HepG2 (cell line): Measurements from ENCODE around the gene CA6. TPM values are rescaled to one million over a fixed set of nuclear protein-coding genes. Genes with fewer than 3 reads are reported as not detected.

ENCODE experiments used
- ATAC-seq: fragments of 200-7000 bp; cut with Tn5 transposase; 3 replicates; pipeline ENCODE4 v1.9.1; 2020; ENCODE audit warnings: mild to moderate bottlenecking, moderate library complexity
- BruUV-seq: library from RNA; stranded (reverse); fragments of 400-500 nt; replicated peaks from 2 replicates; lab custom pipeline; 2021; lab: Mats Ljungman, UMichigan
- CTCF ChIA-PET: fragments of 300-600 bp; formaldehyde crosslinking; extraction: SDS; loops from one replicate; lab custom pipeline; 2021; ENCODE audit warnings: low total read pairs, inconsistent platforms, low intra/inter-chr PET ratio; lab: Yijun Ruan, JAX
- POLR2A ChIA-PET: fragments of 350-600 bp; sonication (Branson Sonifier 250); formaldehyde crosslinking; loops from one replicate; lab custom pipeline; 2020; ENCODE audit warnings: antibody characterized with exemption, inconsistent platforms; lab: Yijun Ruan, JAX
- DNase-seq: peaks from one replicate; pipeline ENCODE4 v3.0.0-alpha.2; 2015; ENCODE audit warnings: low spot score
- FAIRE-seq: peaks from 3 replicates; lab custom pipeline; 2011; peaks lifted over from hg19 to GRCh38; lab: Jason Lieb, UNC
- H2AFZ ChIP-seq: one replicate; pipeline ENCODE4 v1.6.1; 2011; ENCODE audit warnings: low read length, inconsistent platforms
- H3K27ac ChIP-seq: fragments of 300-600 bp; 3 replicates; pipeline ENCODE4 v1.8.0; 2011; ENCODE audit warnings: mixed run types, mild to moderate bottlenecking, mixed read lengths, low read length, inconsistent platforms; ENCODE audit not compliant: insufficient read depth; ENCODE audit errors: extremely low read length
- H3K27me3 ChIP-seq, 2 experiments: fragments of 200-600 bp in 1 of 2; 2 replicates in 1 of 2; 3 replicates in 1 of 2; pipeline versions ENCODE4 v1.6.0 to v1.8.0; 2011; ENCODE audit warnings: low read length in 2 of 2, mild to moderate bottlenecking in 2 of 2, moderate library complexity in 2 of 2, inconsistent platforms in 1 of 2; ENCODE audit not compliant: insufficient read depth in 2 of 2, control insufficient read depth in 1 of 2
- H3K36me3 ChIP-seq, 2 experiments: fragments of 200-600 bp in 1 of 2; replicated peaks in 1 of 2; 2 replicates in 1 of 2; 3 replicates in 1 of 2; pipeline versions ENCODE4 v1.5.1 to v1.8.0; 2011; ENCODE audit warnings: low read length in 2 of 2, inconsistent platforms in 1 of 2; ENCODE audit not compliant: insufficient read depth in 2 of 2, control insufficient read depth in 1 of 2
- H3K4me1 ChIP-seq: 2 replicates; pipeline ENCODE4 v1.5.1; 2012; ENCODE audit warnings: low read length, inconsistent platforms; ENCODE audit not compliant: insufficient read depth
- H3K4me2 ChIP-seq: 2 replicates; pipeline ENCODE4 v1.6.0; 2011; ENCODE audit warnings: low read depth, low read length, inconsistent platforms
- H3K4me3 ChIP-seq, 3 experiments: fragments of 200-600 bp in 1 of 3; sonication (generic), shearing (Covaris generic) in 1 of 3; replicated peaks in 1 of 3; 2 replicates each; pipeline ENCODE4 v1.5.1; 2011 to 2016; ENCODE audit warnings: low read length in 3 of 3, inconsistent platforms in 2 of 3, low read depth in 2 of 3, mild to moderate bottlenecking in 2 of 3, control low read depth in 1 of 3, mixed read lengths in 1 of 3; ENCODE audit not compliant: insufficient read depth in 1 of 3
- H3K79me2 ChIP-seq: one replicate; pipeline ENCODE4 v1.6.1; 2011; ENCODE audit warnings: low read length, inconsistent platforms; ENCODE audit not compliant: insufficient read depth
- H3K9ac ChIP-seq: 2 replicates; pipeline ENCODE4 v1.6.0; 2011; ENCODE audit warnings: mild to moderate bottlenecking, low read depth, low read length, inconsistent platforms; ENCODE audit not compliant: insufficient read depth
- H3K9me3 ChIP-seq: 2 replicates; pipeline ENCODE4 v1.5.1; 2012; ENCODE audit warnings: mild to moderate bottlenecking, low read length
- H4K20me1 ChIP-seq: 2 replicates; pipeline ENCODE4 v1.6.0; 2011; ENCODE audit warnings: inconsistent platforms, mild to moderate bottlenecking, low read length, moderate library complexity; ENCODE audit not compliant: insufficient read depth
- ARNTL ChIP-seq: sonication (generic); formaldehyde crosslinking; IDR thresholded peaks from 2 replicates; pipeline ENCODE4 v1.4.0; 2020; ENCODE audit warnings: mild to moderate bottlenecking, missing genetic modification reagents
- FOXK2 ChIP-seq: fragments of 450-650 bp; IDR thresholded peaks from 2 replicates; pipeline ENCODE4 v1.6.1; 2016
- HMG20A ChIP-seq: IDR thresholded peaks from 2 replicates; pipeline ENCODE4 v1.6.1; 2016; ENCODE audit warnings: borderline replicate concordance
- MYNN ChIP-seq: sonication (generic); formaldehyde crosslinking; IDR thresholded peaks from 2 replicates; pipeline ENCODE4 v1.4.0; 2020; ENCODE audit warnings: mild to moderate bottlenecking, low read depth, missing genetic modification reagents
- NRL ChIP-seq: sonication (generic); formaldehyde crosslinking; IDR thresholded peaks from 2 replicates; pipeline ENCODE4 v1.5.0; 2020; ENCODE audit warnings: missing genetic modification reagents, mild to moderate bottlenecking, moderate library complexity, borderline replicate concordance
- PHF5A ChIP-seq: IDR thresholded peaks from one replicate; pipeline ENCODE4 v1.6.1; 2018; ENCODE audit warnings: low read depth, missing genetic modification reagents; ENCODE audit not compliant: unreplicated experiment
- SIX1 ChIP-seq: sonication (generic); formaldehyde crosslinking; IDR thresholded peaks from 2 replicates; pipeline ENCODE4 v1.4.0; 2020; ENCODE audit warnings: missing genetic modification reagents, borderline replicate concordance
- YEATS4 ChIP-seq: sonication (generic); formaldehyde crosslinking; IDR thresholded peaks from 2 replicates; pipeline ENCODE4 v1.4.0; 2020; ENCODE audit warnings: missing genetic modification reagents, borderline replicate concordance
- ZFP36 ChIP-seq: fragments of 150-350 bp; IDR thresholded peaks from 2 replicates; pipeline ENCODE4 v1.6.1; 2018; ENCODE audit warnings: borderline replicate concordance, low read length, low read depth; ENCODE audit not compliant: partially characterized antibody
- ZFYVE20 ChIP-seq: sonication (generic); formaldehyde crosslinking; IDR thresholded peaks from 2 replicates; pipeline ENCODE4 v1.8.0; 2023; ENCODE audit warnings: low read depth, mild to moderate bottlenecking, moderate library complexity, missing genetic modification reagents, borderline replicate concordance
- ZNF589 ChIP-seq: sonication (generic); formaldehyde crosslinking; conservative IDR thresholded peaks from 2 replicates; pipeline ENCODE4 v1.8.0; 2022; ENCODE audit warnings: mild to moderate bottlenecking, moderate library complexity, missing genetic modification reagents
- ZNF619 ChIP-seq: sonication (generic); formaldehyde crosslinking; IDR thresholded peaks from 2 replicates; pipeline ENCODE4 v1.4.0; 2020; ENCODE audit warnings: mild to moderate bottlenecking, missing genetic modification reagents
- WGBS: methylation state at CpG from one replicate; pipeline ENCODE4 v1.1.6; 2017; ENCODE audit warnings: low lambda C conversion rate; 5-methylcytosine and 5-hydroxymethylcytosine counted together
- in situ Hi-C: cut with HindIII; loops from 2 replicates; pipeline ENCODE4 v1.10.0; 2017; ENCODE audit warnings: low pct_unique_long_range_greater_than_20kb; ENCODE audit not compliant: extremely low pct_ligation_motif_present
- intact Hi-C: fragments of 100-400 bp; cut with micrococcal nuclease; formaldehyde crosslinking; loops from one replicate; pipeline ENCODE4 v1.10.0; 2022; ENCODE audit not compliant: unreplicated experiment
- polyA plus RNA-seq, 8 experiments: library from polyadenylated mRNA; depleted of rRNA in 3 of 8; stranded (reverse) in 7 of 8; unstranded in 1 of 8; fragments of >200 nt; fragmentation: Illumina TruSeq in 4 of 8; extraction: Trizol in 4 of 8; gene quantifications; 2 replicates each; pipeline versions ENCODE4 v1.2.1 to v1.2.3, GENCODE V29; 2011 to 2016; ENCODE audit warnings: low read depth in 4 of 8, missing spikeins in 1 of 8, mixed read lengths in 1 of 8; ENCODE audit not compliant: insufficient read depth in 1 of 8
- total RNA-seq, 5 experiments: library from RNA; depleted of rRNA; stranded (reverse); fragments of >200 nt; fragmentation: Illumina TruSeq; extraction: Trizol; gene quantifications; 2 replicates each; pipeline ENCODE4 v1.2.3, GENCODE V29; 2016; ENCODE audit warnings: low read depth in 1 of 5
- TF ChIP-seq, protein P1 (sequence below): sonication (generic); formaldehyde crosslinking; IDR thresholded peaks from 2 replicates; pipeline ENCODE4 v1.5.1; 2020; ENCODE audit warnings: mild to moderate bottlenecking, missing genetic modification reagents, moderate library complexity
- TF ChIP-seq, protein P2 (sequence below): sonication (generic); formaldehyde crosslinking; IDR thresholded peaks from 2 replicates; pipeline ENCODE4 v1.4.0; 2020; ENCODE audit warnings: missing genetic modification reagents
- TF ChIP-seq, protein P3 (sequence below): sonication (generic); formaldehyde crosslinking; IDR thresholded peaks from 2 replicates; pipeline ENCODE4 v1.9.0; 2022; ENCODE audit warnings: missing genetic modification reagents, mild to moderate bottlenecking, borderline replicate concordance
- TF ChIP-seq, protein P4 (sequence below): sonication (generic); formaldehyde crosslinking; IDR thresholded peaks from 2 replicates; pipeline ENCODE4 v1.4.0; 2020; ENCODE audit warnings: missing genetic modification reagents

Gene CA6
- total and polyA plus RNA-seq, 2 of the 13 experiments (the other 11 are each of a cell fraction or from before 2014, with no cell fraction given), result not detected

DNA sequence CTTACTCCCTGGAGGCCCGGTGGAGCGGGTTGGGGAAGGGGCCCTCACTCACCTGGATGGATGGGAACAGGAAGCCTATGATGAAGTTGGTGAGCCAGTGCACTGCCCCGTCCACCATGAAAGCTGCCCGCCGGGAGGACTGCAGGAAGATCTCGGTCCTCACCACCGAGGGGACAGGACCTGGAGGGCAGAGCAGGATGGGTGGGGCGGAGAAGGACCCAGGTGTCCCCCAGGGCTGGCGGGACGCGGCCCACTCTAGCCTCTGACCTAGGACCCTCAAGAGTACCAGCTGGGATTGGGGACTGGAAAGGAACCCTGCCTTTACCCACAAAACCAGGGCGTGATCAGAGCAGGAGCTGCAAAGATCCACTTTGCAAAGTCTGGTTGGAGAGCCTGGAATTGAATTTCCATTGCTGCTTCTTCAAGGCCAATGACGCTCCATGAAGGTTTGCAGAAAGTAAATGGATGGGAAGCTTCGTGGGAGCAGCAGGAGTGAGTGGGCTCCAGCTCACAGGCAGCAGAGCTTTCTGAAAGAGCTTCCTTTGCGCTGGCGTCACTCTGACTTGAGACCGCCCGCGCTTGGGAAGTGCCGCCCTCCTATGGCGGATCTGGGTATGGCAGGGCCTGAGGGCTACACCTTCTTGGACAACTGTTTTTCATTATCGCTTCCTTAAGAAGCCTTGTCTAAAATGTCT lies 59.2 kb downstream of the CA6 start:
- Histone ChIP-seq H3K79me2 (no peaks in the 10 kb centered on the region), H3K27me3 (peaks cover 4 to 12% of the 10 kb centered on the region in 2 experiments; a peak in 4 of 5 replicates), H3K9ac (no peak overlapping the region; the same call in 1 of the 2 replicates), H3K36me3 (no peaks in the 10 kb centered on the region), H4K20me1 (no peaks in the 10 kb centered on the region), H3K9me3 (no peaks in the 10 kb centered on the region), H3K4me3 (peak overlapping the region in 2 of 3 experiments; percentile 29 to 62; a peak in 4 of 6 replicates), H2AFZ (no peak overlapping the region), H3K4me2 (peak overlapping the region; percentile 86), H3K27ac (no peak overlapping the region), H3K4me1 (peaks cover 51% of the 10 kb centered on the region)
- in situ Hi-C loops (loop anchor here (5.0 kb wide), 1 partner anchor 88 kb away; no protein-coding TSS in a partner anchor), intact Hi-C loops (loop anchor here (1.0 to 2.0 kb wide), 2 partner anchors 87 to 96 kb away; no protein-coding TSS in a partner anchor)
- peak; percentile 44 for FAIRE-seq
- ATAC-seq, result peak; percentile 78
- WGBS, result 5% methylated on average over 7 of the region's 22 CpGs
- ChIA-PET POLR2A (interaction anchor here (0.8 kb wide), 1 partner anchor 142 kb away, joined by 6 read pairs; no protein-coding TSS in a partner anchor), CTCF (interaction anchor here (0.6 to 2.2 kb wide), 4 partner anchors 17 to 143 kb away, joined by 3 to 27 read pairs (median 5); no protein-coding TSS in a partner anchor)
- BruUV-seq, result no TSS peak
- peak; percentile 60 for DNase-seq
- TF ChIP-seq, protein P1, sequence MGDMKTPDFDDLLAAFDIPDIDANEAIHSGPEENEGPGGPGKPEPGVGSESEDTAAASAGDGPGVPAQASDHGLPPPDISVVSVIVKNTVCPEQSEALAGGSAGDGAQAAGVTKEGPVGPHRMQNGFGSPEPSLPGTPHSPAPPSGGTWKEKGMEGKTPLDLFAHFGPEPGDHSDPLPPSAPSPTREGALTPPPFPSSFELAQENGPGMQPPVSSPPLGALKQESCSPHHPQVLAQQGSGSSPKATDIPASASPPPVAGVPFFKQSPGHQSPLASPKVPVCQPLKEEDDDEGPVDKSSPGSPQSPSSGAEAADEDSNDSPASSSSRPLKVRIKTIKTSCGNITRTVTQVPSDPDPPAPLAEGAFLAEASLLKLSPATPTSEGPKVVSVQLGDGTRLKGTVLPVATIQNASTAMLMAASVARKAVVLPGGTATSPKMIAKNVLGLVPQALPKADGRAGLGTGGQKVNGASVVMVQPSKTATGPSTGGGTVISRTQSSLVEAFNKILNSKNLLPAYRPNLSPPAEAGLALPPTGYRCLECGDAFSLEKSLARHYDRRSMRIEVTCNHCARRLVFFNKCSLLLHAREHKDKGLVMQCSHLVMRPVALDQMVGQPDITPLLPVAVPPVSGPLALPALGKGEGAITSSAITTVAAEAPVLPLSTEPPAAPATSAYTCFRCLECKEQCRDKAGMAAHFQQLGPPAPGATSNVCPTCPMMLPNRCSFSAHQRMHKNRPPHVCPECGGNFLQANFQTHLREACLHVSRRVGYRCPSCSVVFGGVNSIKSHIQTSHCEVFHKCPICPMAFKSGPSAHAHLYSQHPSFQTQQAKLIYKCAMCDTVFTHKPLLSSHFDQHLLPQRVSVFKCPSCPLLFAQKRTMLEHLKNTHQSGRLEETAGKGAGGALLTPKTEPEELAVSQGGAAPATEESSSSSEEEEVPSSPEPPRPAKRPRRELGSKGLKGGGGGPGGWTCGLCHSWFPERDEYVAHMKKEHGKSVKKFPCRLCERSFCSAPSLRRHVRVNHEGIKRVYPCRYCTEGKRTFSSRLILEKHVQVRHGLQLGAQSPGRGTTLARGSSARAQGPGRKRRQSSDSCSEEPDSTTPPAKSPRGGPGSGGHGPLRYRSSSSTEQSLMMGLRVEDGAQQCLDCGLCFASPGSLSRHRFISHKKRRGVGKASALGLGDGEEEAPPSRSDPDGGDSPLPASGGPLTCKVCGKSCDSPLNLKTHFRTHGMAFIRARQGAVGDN, result peak; percentile 50
- no peak for TF ChIP-seq MYNN (CRISPR knock-in tag)
- TF ChIP-seq HMG20A (CRISPR knock-in tag), result no peak
- no peak for TF ChIP-seq PHF5A
- no peak for TF ChIP-seq ZFP36
- TF ChIP-seq YEATS4 (CRISPR knock-in tag), result no peak
- TF ChIP-seq ZFYVE20 (CRISPR knock-in tag), result no peak
- TF ChIP-seq, protein P2, sequence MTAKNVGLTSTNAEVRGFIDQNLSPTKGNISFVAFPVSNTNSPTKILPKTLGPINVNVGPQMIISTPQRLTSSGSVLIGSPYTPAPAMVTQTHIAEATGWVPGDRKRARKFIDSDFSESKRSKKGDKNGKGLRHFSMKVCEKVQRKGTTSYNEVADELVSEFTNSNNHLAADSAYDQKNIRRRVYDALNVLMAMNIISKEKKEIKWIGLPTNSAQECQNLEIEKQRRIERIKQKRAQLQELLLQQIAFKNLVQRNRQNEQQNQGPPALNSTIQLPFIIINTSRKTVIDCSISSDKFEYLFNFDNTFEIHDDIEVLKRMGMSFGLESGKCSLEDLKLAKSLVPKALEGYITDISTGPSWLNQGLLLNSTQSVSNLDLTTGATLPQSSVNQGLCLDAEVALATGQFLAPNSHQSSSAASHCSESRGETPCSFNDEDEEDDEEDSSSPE (CRISPR knock-in tag), result 0 out of 2 replicates have a peak, but pooled peaks have one; percentile 34
- TF ChIP-seq ZNF589 (CRISPR knock-in tag), result no peak
- TF ChIP-seq NRL (CRISPR knock-in tag), result no peak
- TF ChIP-seq ZNF619 (CRISPR knock-in tag), result no peak
- TF ChIP-seq, protein P3, sequence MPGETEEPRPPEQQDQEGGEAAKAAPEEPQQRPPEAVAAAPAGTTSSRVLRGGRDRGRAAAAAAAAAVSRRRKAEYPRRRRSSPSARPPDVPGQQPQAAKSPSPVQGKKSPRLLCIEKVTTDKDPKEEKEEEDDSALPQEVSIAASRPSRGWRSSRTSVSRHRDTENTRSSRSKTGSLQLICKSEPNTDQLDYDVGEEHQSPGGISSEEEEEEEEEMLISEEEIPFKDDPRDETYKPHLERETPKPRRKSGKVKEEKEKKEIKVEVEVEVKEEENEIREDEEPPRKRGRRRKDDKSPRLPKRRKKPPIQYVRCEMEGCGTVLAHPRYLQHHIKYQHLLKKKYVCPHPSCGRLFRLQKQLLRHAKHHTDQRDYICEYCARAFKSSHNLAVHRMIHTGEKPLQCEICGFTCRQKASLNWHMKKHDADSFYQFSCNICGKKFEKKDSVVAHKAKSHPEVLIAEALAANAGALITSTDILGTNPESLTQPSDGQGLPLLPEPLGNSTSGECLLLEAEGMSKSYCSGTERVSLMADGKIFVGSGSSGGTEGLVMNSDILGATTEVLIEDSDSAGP (CRISPR knock-in tag), result no peak
- TF ChIP-seq ARNTL (CRISPR knock-in tag), result no peak
- TF ChIP-seq, protein P4, sequence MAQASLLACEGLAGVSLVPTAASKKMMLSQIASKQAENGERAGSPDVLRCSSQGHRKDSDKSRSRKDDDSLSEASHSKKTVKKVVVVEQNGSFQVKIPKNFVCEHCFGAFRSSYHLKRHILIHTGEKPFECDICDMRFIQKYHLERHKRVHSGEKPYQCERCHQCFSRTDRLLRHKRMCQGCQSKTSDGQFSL (CRISPR knock-in tag), result no peak
- no peak for TF ChIP-seq FOXK2
- no peak for TF ChIP-seq SIX1 (CRISPR knock-in tag)
